A673 (cell line): ENCODE measurements around the gene NR5A2. TPM values are rescaled to one million over a fixed set of nuclear protein-coding genes. Genes with fewer than 3 reads are reported as not detected.

Experiments used
- BruUV-seq: library from RNA; stranded (reverse); fragments of 400-500 nt; replicated peaks from 2 replicates; lab custom pipeline; 2021; lab: Mats Ljungman, UMichigan
- CTCF ChIA-PET: fragments of 300-600 bp; sonication (Branson Sonifier 250); formaldehyde crosslinking; loops from one replicate; lab custom pipeline; 2022; ENCODE audit warnings: antibody characterized with exemption; lab: Charles Lee
- POLR2A ChIA-PET: fragments of 300-600 bp; sonication (Branson Sonifier 250); formaldehyde crosslinking; loops from one replicate; lab custom pipeline; 2022; ENCODE audit warnings: antibody characterized with exemption; ENCODE audit not compliant: low non-redundant PET; lab: Charles Lee
- DNase-seq: peaks from one replicate; pipeline ENCODE4 v3.0.0-alpha.2; 2015; ENCODE audit warnings: low spot score
- H3K27ac ChIP-seq: fragments of 200-600 bp; sonication (generic); 2 replicates; pipeline ENCODE4 v1.5.1; 2016; ENCODE audit warnings: mixed run types, low read depth, mild to moderate bottlenecking, mixed read lengths, antibody characterized with exemption, low read length; ENCODE audit not compliant: poor library complexity, severe bottlenecking
- H3K27me3 ChIP-seq: fragments of 200-600 bp; sonication (generic); replicated peaks from 2 replicates; pipeline ENCODE4 v1.6.1; 2017; ENCODE audit warnings: mixed run types, low read depth, mild to moderate bottlenecking, mixed read lengths, antibody characterized with exemption, low read length; ENCODE audit not compliant: insufficient read depth, poor library complexity
- H3K36me3 ChIP-seq: fragments of 200-600 bp; sonication (generic); 2 replicates; pipeline ENCODE4 v1.6.1; 2016; ENCODE audit warnings: mixed run types, mild to moderate bottlenecking, mixed read lengths, antibody characterized with exemption, low read length; ENCODE audit not compliant: insufficient read depth, poor library complexity, severe bottlenecking
- H3K4me1 ChIP-seq: fragments of 200-600 bp; sonication (generic); 2 replicates; pipeline ENCODE4 v1.6.1; 2017; ENCODE audit warnings: mixed run types, mild to moderate bottlenecking, mixed read lengths, antibody characterized with exemption, low read length; ENCODE audit not compliant: insufficient read depth, poor library complexity, severe bottlenecking
- H3K4me3 ChIP-seq: fragments of 200-600 bp; sonication (generic); 2 replicates; pipeline ENCODE4 v1.5.1; 2016; ENCODE audit warnings: low read depth, mixed run types, mild to moderate bottlenecking, mixed read lengths, low read length; ENCODE audit not compliant: poor library complexity, severe bottlenecking
- H3K9me3 ChIP-seq: fragments of 200-600 bp; sonication (generic); 2 replicates; pipeline ENCODE4 v1.6.1; 2016; ENCODE audit warnings: mixed run types, low read depth, mild to moderate bottlenecking, mixed read lengths, antibody characterized with exemption, low read length; ENCODE audit not compliant: poor library complexity, severe bottlenecking
- CTCF ChIP-seq: fragments of 300-800, 200-600 bp; sonication (generic); conservative IDR thresholded peaks from 2 replicates; pipeline ENCODE4 v1.5.1; 2017; ENCODE audit warnings: low read depth, mild to moderate bottlenecking, antibody characterized with exemption, low read length, moderate library complexity, mixed read lengths
- EZH2 ChIP-seq: fragments of 200-600 bp; sonication (generic); IDR thresholded peaks from 2 replicates; pipeline ENCODE4 v1.6.1; 2017; ENCODE audit warnings: borderline replicate concordance, low read depth, mild to moderate bottlenecking, mixed read lengths, antibody characterized with exemption, low read length; ENCODE audit not compliant: poor library complexity, severe bottlenecking
- intact Hi-C: fragments of 100-400 bp; cut with micrococcal nuclease; formaldehyde crosslinking; loops from one replicate; pipeline ENCODE4 v1.10.0; 2022; ENCODE audit not compliant: unreplicated experiment
- total RNA-seq: library from RNA; stranded (reverse); gene quantifications from 2 replicates; pipeline ENCODE4 v1.2.3, GENCODE V29; 2021

The NR5A2 gene
- total RNA-seq, 1 experiment from 2014 or later, result not detected

- no peak for DNase-seq
- BruUV-seq, result no TSS peak
- Histone ChIP-seq H3K4me1 (no peaks in the 10 kb centered on the region), H3K9me3 (no peaks in the 10 kb centered on the region), H3K4me3 (peak overlapping the region; percentile 43), H3K27me3 (peaks cover 65% of the 10 kb centered on the region), H3K27ac (no peak overlapping the region), H3K36me3 (no peaks in the 10 kb centered on the region)
- intact Hi-C loops, result no loop called here
- TF ChIP-seq EZH2 (no peak), CTCF (no peak)
- ChIA-PET POLR2A (no interaction called here), CTCF (no interaction called here)
Measured at GRCh38 chr1:200028586-200029034, 1.1 kb downstream of the NR5A2 start.

- H3K9me3 ChIP-seq, result no peaks in the 10 kb centered on the region
- no TSS peak for BruUV-seq
- H3K27ac ChIP-seq, result no peak overlapping the region
- CTCF ChIA-PET, result no interaction called here
- H3K4me1 ChIP-seq, result no peaks in the 10 kb centered on the region
- TF ChIP-seq CTCF (no peak), EZH2 (peak; percentile 43)
- H3K4me3 ChIP-seq, result peak overlapping the region; percentile 43
- peaks cover 71% of the 10 kb centered on the region for H3K27me3 ChIP-seq
- POLR2A ChIA-PET, result no interaction called here
- no peaks in the 10 kb centered on the region for H3K36me3 ChIP-seq
- no peak for DNase-seq
- intact Hi-C loops, result no loop called here
Measured at GRCh38 chr1:200029035-200029821, 1.7 kb downstream of the NR5A2 start.

GRCh38 chr1:200029822-200030152 lies 2.3 kb downstream of the NR5A2 start:
- Histone ChIP-seq H3K9me3 (no peaks in the 10 kb centered on the region), H3K4me3 (no peak overlapping the region), H3K27me3 (peaks cover 75% of the 10 kb centered on the region), H3K4me1 (peaks cover under 1% of the 10 kb centered on the region), H3K36me3 (no peaks in the 10 kb centered on the region), H3K27ac (no peak overlapping the region)
- DNase-seq, result no peak
- intact Hi-C loops, result loop anchor here (10.0 kb wide), 1 partner anchor 345 kb away; no protein-coding TSS in a partner anchor
- BruUV-seq, result no TSS peak
- ChIA-PET CTCF (no interaction called here), POLR2A (no interaction called here)
- no peak for TF ChIP-seq EZH2
- TF ChIP-seq CTCF, result no peak
